ENCODE measurements around the gene GATA3.

Gene GATA3

GRCh38 chr10:8039321-8039881, 15.1 kb upstream of the GATA3 start:
- peaks cover 27% of the 10 kb centered on the region for H3K4me1 ChIP-seq (ENCODE audit: insufficient read depth, low read length)
- H3K36me3 ChIP-seq (ENCODE audit: insufficient read depth, low read length) = no peaks in the 10 kb centered on the region
- H3K4me3 ChIP-seq (ENCODE audit: low read length) = no peak overlapping the region
- H3K9ac ChIP-seq (ENCODE audit: low read depth, low read length) = no peak overlapping the region
- H3K27me3 ChIP-seq (ENCODE audit: insufficient read depth, low read length) = peaks cover 100% of the 10 kb centered on the region
- H3K27ac ChIP-seq (ENCODE audit: low read depth, low read length) = no peak overlapping the region
- WGBS = 3% methylated on average over 9 of the region's 10 CpGs
- H3K9me3 ChIP-seq (ENCODE audit: insufficient read depth, low read depth, low read length) = no peaks in the 10 kb centered on the region

- peaks cover 31% of the 10 kb centered on the region for H3K4me1 ChIP-seq (ENCODE audit: insufficient read depth, low read length)
- H3K36me3 ChIP-seq (ENCODE audit: insufficient read depth, low read length) = no peaks in the 10 kb centered on the region
- no peak overlapping the region for H3K9ac ChIP-seq (ENCODE audit: low read depth, low read length)
- no peaks in the 10 kb centered on the region for H3K9me3 ChIP-seq (ENCODE audit: insufficient read depth, low read depth, low read length)
- H3K27ac ChIP-seq (ENCODE audit: low read depth, low read length) = no peak overlapping the region
- 38% methylated on average over 6 of the region's 6 CpGs for WGBS
- peaks cover 100% of the 10 kb centered on the region for H3K27me3 ChIP-seq (ENCODE audit: insufficient read depth, low read length)
- no peak overlapping the region for H3K4me3 ChIP-seq (ENCODE audit: low read length)
Observed at GRCh38 chr10:8040651-8041050, 13.8 kb upstream of the GATA3 start.

GRCh38 chr10:8041284-8041991, 13.1 kb upstream of the GATA3 start:
- Histone ChIP-seq H3K4me3 (ENCODE audit: low read length) (no peak overlapping the region), H3K9me3 (ENCODE audit: insufficient read depth, low read depth, low read length) (no peaks in the 10 kb centered on the region), H3K9ac (ENCODE audit: low read depth, low read length) (no peak overlapping the region), H3K36me3 (ENCODE audit: insufficient read depth, low read length) (no peaks in the 10 kb centered on the region), H3K4me1 (ENCODE audit: insufficient read depth, low read length) (peaks cover 36% of the 10 kb centered on the region), H3K27ac (ENCODE audit: low read depth, low read length) (no peak overlapping the region), H3K27me3 (ENCODE audit: insufficient read depth, low read length) (peaks cover 100% of the 10 kb centered on the region)
- 9% methylated on average over 8 of the region's 10 CpGs for WGBS

GRCh38 chr10:8041992-8042720, 12.3 kb upstream of the GATA3 start:
- H3K27me3 ChIP-seq (ENCODE audit: insufficient read depth, low read length) = peaks cover 100% of the 10 kb centered on the region
- H3K9me3 ChIP-seq (ENCODE audit: insufficient read depth, low read depth, low read length) = no peaks in the 10 kb centered on the region
- no peaks in the 10 kb centered on the region for H3K36me3 ChIP-seq (ENCODE audit: insufficient read depth, low read length)
- peaks cover 38% of the 10 kb centered on the region for H3K4me1 ChIP-seq (ENCODE audit: insufficient read depth, low read length)
- H3K4me3 ChIP-seq (ENCODE audit: low read length) = no peak overlapping the region
- no peak overlapping the region for H3K27ac ChIP-seq (ENCODE audit: low read depth, low read length)
- WGBS = 5% methylated on average over 16 of the region's 17 CpGs
- no peak overlapping the region for H3K9ac ChIP-seq (ENCODE audit: low read depth, low read length)

GRCh38 chr10:8042721-8043568, 11.5 kb upstream of the GATA3 start:
- H3K36me3 ChIP-seq (ENCODE audit: insufficient read depth, low read length) = no peaks in the 10 kb centered on the region
- no peaks in the 10 kb centered on the region for H3K9me3 ChIP-seq (ENCODE audit: insufficient read depth, low read depth, low read length)
- WGBS = 1% methylated on average over 35 of the region's 35 CpGs
- no peak overlapping the region for H3K4me3 ChIP-seq (ENCODE audit: low read length)
- H3K9ac ChIP-seq (ENCODE audit: low read depth, low read length) = no peak overlapping the region
- H3K27ac ChIP-seq (ENCODE audit: low read depth, low read length) = no peak overlapping the region
- peaks cover 42% of the 10 kb centered on the region for H3K4me1 ChIP-seq (ENCODE audit: insufficient read depth, low read length)
- H3K27me3 ChIP-seq (ENCODE audit: insufficient read depth, low read length) = peaks cover 100% of the 10 kb centered on the region

GRCh38 chr10:8043569-8044306, 10.8 kb upstream of the GATA3 start:
- no peak overlapping the region for H3K9ac ChIP-seq (ENCODE audit: low read depth, low read length)
- H3K27ac ChIP-seq (ENCODE audit: low read depth, low read length) = no peak overlapping the region
- H3K4me3 ChIP-seq (ENCODE audit: low read length) = peak overlapping the region; percentile 30; the same call in 1 of the 2 replicates
- peaks cover 100% of the 10 kb centered on the region for H3K27me3 ChIP-seq (ENCODE audit: insufficient read depth, low read length)
- H3K9me3 ChIP-seq (ENCODE audit: insufficient read depth, low read depth, low read length) = no peaks in the 10 kb centered on the region
- under 1% methylated on average over 31 of the region's 31 CpGs for WGBS
- H3K4me1 ChIP-seq (ENCODE audit: insufficient read depth, low read length) = peaks cover 49% of the 10 kb centered on the region
- no peaks in the 10 kb centered on the region for H3K36me3 ChIP-seq (ENCODE audit: insufficient read depth, low read length)

- peak overlapping the region; percentile 52 for H3K4me3 ChIP-seq (ENCODE audit: low read length)
- H3K27me3 ChIP-seq (ENCODE audit: insufficient read depth, low read length) = peaks cover 100% of the 10 kb centered on the region
- no peaks in the 10 kb centered on the region for H3K36me3 ChIP-seq (ENCODE audit: insufficient read depth, low read length)
- 2% methylated on average over 9 of the region's 12 CpGs for WGBS
- no peak overlapping the region for H3K9ac ChIP-seq (ENCODE audit: low read depth, low read length)
- peaks cover 53% of the 10 kb centered on the region for H3K4me1 ChIP-seq (ENCODE audit: insufficient read depth, low read length)
- H3K27ac ChIP-seq (ENCODE audit: low read depth, low read length) = no peak overlapping the region
- H3K9me3 ChIP-seq (ENCODE audit: insufficient read depth, low read depth, low read length) = no peaks in the 10 kb centered on the region
Observed at GRCh38 chr10:8044331-8044907, 10.1 kb upstream of the GATA3 start.

- Histone ChIP-seq H3K9ac (ENCODE audit: low read depth, low read length) (no peak overlapping the region), H3K9me3 (ENCODE audit: insufficient read depth, low read depth, low read length) (no peaks in the 10 kb centered on the region), H3K4me3 (ENCODE audit: low read length) (peak overlapping the region; percentile 52), H3K27me3 (ENCODE audit: insufficient read depth, low read length) (peaks cover 100% of the 10 kb centered on the region), H3K36me3 (ENCODE audit: insufficient read depth, low read length) (no peaks in the 10 kb centered on the region), H3K27ac (ENCODE audit: low read depth, low read length) (no peak overlapping the region), H3K4me1 (ENCODE audit: insufficient read depth, low read length) (peaks cover 53% of the 10 kb centered on the region)
- 2% methylated on average over 29 of the region's 32 CpGs for WGBS
Observed at GRCh38 chr10:8044908-8045725, 9.4 kb upstream of the GATA3 start.

GRCh38 chr10:8045726-8046494, 8.6 kb upstream of the GATA3 start:
- no peak overlapping the region for H3K27ac ChIP-seq (ENCODE audit: low read depth, low read length)
- H3K9me3 ChIP-seq (ENCODE audit: insufficient read depth, low read depth, low read length) = no peaks in the 10 kb centered on the region
- peak overlapping the region; percentile 52 for H3K4me3 ChIP-seq (ENCODE audit: low read length)
- no peaks in the 10 kb centered on the region for H3K36me3 ChIP-seq (ENCODE audit: insufficient read depth, low read length)
- peaks cover 100% of the 10 kb centered on the region for H3K27me3 ChIP-seq (ENCODE audit: insufficient read depth, low read length)
- no peak overlapping the region for H3K9ac ChIP-seq (ENCODE audit: low read depth, low read length)
- 2% methylated on average over 17 of the region's 17 CpGs for whole genome bisulfite sequencing
- peaks cover 53% of the 10 kb centered on the region for H3K4me1 ChIP-seq (ENCODE audit: insufficient read depth, low read length)
